ENCODE measurements around the gene PDE4D.

DNA sequence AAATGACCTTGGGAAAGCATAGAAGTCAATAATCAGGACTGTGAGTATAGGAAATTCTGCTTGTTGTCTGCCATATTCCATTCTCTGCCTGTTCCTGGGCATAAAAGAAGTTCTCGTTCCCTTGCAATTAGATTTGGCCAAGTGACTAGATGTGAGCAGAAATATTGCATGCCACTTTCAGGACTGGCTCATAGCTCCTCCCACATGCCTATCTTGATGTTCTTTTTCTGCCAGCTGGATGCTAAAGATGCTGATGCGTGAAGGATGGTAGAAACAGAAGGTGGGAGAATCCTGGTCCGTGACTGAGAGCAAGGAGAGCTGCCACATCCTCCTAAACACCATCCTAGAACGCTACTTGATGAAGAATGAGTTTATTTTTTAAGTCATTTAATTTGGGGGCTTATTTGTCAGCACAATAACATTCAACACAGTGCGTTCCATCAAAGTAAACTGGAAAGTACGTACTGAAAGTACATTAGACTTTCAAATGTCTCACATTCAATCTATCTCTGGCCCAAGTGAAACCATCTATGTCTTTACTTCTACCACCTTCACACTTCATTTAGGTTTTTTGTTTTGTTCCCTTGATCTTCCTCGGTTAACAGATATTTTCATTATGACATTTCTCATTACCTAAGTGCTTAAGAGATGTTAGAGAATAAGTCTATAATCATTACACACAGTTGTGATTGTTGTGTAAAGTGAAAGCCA lies 662.1 kb downstream of the PDE4D start:
- TF ChIP-seq, protein P1, sequence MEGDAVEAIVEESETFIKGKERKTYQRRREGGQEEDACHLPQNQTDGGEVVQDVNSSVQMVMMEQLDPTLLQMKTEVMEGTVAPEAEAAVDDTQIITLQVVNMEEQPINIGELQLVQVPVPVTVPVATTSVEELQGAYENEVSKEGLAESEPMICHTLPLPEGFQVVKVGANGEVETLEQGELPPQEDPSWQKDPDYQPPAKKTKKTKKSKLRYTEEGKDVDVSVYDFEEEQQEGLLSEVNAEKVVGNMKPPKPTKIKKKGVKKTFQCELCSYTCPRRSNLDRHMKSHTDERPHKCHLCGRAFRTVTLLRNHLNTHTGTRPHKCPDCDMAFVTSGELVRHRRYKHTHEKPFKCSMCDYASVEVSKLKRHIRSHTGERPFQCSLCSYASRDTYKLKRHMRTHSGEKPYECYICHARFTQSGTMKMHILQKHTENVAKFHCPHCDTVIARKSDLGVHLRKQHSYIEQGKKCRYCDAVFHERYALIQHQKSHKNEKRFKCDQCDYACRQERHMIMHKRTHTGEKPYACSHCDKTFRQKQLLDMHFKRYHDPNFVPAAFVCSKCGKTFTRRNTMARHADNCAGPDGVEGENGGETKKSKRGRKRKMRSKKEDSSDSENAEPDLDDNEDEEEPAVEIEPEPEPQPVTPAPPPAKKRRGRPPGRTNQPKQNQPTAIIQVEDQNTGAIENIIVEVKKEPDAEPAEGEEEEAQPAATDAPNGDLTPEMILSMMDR (IDR thresholded peaks at IDR 0.05), result no peak
- TF ChIP-seq, protein P2, sequence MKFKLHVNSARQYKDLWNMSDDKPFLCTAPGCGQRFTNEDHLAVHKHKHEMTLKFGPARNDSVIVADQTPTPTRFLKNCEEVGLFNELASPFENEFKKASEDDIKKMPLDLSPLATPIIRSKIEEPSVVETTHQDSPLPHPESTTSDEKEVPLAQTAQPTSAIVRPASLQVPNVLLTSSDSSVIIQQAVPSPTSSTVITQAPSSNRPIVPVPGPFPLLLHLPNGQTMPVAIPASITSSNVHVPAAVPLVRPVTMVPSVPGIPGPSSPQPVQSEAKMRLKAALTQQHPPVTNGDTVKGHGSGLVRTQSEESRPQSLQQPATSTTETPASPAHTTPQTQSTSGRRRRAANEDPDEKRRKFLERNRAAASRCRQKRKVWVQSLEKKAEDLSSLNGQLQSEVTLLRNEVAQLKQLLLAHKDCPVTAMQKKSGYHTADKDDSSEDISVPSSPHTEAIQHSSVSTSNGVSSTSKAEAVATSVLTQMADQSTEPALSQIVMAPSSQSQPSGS (CRISPR knock-in tag; IDR thresholded peaks at IDR 0.05; ENCODE audit: borderline replicate concordance, low read depth), result no peak
- TF ChIP-seq, protein P3, sequence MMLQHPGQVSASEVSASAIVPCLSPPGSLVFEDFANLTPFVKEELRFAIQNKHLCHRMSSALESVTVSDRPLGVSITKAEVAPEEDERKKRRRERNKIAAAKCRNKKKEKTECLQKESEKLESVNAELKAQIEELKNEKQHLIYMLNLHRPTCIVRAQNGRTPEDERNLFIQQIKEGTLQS (CRISPR knock-in tag; conservative IDR thresholded peaks at IDR 0.05), result no peak
- TF ChIP-seq CREM (CRISPR knock-in tag; IDR thresholded peaks at IDR 0.05) (no peak), NR2C2 (CRISPR knock-in tag; IDR thresholded peaks at IDR 0.05) (no peak), SP1 (CRISPR knock-in tag; conservative IDR thresholded peaks at IDR 0.05) (no peak)
- TF ChIP-seq, protein P4, sequence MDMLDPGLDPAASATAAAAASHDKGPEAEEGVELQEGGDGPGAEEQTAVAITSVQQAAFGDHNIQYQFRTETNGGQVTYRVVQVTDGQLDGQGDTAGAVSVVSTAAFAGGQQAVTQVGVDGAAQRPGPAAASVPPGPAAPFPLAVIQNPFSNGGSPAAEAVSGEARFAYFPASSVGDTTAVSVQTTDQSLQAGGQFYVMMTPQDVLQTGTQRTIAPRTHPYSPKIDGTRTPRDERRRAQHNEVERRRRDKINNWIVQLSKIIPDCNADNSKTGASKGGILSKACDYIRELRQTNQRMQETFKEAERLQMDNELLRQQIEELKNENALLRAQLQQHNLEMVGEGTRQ (CRISPR knock-in tag; IDR thresholded peaks at IDR 0.05), result no peak
- TF ChIP-seq, protein P5, sequence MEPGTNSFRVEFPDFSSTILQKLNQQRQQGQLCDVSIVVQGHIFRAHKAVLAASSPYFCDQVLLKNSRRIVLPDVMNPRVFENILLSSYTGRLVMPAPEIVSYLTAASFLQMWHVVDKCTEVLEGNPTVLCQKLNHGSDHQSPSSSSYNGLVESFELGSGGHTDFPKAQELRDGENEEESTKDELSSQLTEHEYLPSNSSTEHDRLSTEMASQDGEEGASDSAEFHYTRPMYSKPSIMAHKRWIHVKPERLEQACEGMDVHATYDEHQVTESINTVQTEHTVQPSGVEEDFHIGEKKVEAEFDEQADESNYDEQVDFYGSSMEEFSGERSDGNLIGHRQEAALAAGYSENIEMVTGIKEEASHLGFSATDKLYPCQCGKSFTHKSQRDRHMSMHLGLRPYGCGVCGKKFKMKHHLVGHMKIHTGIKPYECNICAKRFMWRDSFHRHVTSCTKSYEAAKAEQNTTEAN (CRISPR knock-in tag; IDR thresholded peaks at IDR 0.05), result no peak
- TF ChIP-seq, protein P6, sequence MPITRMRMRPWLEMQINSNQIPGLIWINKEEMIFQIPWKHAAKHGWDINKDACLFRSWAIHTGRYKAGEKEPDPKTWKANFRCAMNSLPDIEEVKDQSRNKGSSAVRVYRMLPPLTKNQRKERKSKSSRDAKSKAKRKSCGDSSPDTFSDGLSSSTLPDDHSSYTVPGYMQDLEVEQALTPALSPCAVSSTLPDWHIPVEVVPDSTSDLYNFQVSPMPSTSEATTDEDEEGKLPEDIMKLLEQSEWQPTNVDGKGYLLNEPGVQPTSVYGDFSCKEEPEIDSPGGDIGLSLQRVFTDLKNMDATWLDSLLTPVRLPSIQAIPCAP (CRISPR knock-in tag; IDR thresholded peaks at IDR 0.05), result no peak
